HG02938 (cell line): Measurements from ENCODE around the gene NR6A1.
"Not testable (repeated sequence)": the region's sequence is repeated elsewhere in the genome, so short reads cannot be mapped to it uniquely, and the experiment has no call there.

Source experiments
- ATAC-seq: cut with Tn5 transposase; IDR thresholded peaks from one replicate; pipeline ENCODE4 v1.9.1; 2021; ENCODE audit warnings: mild to moderate bottlenecking, moderate library complexity; ENCODE audit not compliant: unreplicated experiment

Gene NR6A1

DNA sequence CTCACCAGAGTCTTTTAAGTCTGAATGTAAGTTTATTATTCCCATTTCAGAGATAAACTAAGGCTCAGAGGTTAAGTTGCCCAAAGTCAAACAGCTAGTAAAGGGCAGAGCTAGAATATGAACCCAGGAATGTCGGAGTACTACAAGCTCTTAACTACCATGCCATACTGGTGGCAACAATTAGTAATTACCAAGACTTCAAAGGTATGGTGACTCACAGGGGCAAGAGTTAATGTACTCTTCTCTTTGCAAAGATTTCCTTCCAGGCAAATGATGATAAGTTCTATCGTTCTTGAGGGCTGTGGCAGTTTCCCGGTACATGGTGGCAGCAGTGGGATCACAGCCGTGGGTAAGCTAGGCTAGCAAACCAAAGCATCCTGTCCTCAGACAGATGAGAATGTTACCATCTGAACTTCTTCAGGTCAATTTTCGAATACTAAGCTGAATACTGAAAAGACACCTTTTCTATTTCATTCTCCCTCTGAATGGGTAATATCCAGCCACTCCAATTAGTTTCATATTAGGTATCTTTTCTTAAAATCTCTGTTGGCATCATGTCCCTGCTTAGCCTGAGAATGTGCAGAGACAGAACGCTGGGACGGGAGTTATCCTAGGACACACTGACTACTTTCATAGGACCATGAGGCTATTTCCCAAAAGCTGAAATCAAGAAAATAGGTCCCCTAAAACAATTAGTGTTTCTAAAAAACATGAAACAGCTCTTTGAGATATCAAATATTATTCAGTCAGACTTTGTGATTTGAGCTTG lies 147.0 kb downstream of the NR6A1 start:
- no peak for ATAC-seq

DNA sequence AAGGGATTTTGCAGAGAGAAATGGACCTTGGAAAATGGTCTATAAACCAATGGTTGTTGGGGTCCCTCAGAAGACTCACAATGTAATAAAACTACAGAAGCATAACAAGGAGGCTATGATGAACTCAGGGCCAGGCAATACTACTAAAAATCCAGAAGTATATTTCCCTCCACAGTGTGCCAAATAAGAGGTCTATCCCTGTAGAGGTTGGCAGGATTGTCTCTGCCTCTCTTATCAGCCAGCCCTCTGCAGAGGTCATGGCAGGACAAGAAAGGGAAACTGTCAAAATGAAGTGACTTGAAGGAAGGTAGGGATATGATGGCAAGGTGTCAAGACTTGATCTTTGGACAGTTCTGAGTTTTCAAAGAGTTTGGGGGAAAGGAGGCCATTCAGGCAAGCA lies 148.2 kb downstream of the NR6A1 start:
- ATAC-seq: no peak

DNA sequence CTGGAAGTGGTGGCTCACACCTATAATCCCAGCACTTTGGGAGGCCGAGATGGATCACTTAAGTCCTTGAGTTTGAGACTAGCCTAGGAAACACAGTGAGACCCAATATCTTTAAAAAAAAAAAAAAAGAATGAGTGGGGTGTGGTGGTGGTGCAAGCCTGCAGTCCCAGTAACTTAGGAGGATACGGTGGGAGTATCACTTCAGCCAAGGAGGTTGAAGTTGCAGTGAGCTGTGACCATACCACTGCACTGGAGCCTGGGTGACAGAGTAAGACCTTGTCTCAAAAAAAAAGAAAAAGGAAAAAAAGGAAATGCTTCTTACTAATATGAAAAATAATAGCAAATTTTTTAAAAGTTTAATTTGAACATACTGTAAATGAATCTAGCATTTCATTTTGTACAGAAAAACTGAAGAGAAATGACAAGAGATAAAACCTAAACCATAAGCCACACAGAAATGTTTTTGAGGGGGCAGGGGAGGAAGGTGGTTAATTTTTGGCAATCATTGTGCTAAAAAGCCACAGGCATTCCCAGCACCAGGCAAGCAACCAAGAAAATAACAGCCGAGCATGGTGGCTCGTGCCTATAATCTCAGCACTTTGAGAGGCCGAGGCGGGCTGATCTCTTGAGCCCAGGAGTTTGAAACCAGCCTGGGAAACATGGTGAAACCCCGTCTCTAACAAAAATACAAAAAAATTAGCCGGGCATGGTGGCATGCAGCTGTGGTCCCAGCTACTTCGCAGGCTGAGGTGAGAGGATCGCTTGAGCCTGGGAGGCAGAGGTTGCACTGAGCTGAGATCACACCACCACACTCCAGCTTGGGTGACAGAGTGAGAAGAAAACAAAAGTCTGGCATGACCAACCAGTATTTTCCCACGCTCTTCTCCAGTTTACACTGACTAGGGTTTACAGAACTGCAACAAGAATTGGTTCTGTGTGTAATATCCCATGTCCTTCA lies 149.5 kb downstream of the NR6A1 start:
- ATAC-seq: no peak

DNA sequence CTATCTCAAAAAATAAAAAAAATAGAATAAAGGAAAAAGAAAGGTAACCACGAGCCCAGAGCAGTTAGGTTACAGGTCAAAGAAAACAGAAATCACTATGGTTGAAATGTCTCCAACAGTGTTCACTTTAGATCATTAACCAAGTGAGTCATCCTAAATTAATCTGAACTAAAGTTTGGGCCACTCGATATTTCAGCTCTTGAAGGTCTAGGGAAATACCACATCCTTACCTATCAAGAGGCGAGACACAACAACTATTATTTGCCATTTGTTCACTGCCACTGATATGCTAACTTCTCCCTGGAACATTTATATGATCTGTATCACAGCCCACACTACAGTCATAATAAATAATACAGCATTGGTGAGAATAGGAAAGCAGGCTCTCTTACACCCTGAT lies 152.6 kb downstream of the NR6A1 start:
- ATAC-seq: no peak

DNA sequence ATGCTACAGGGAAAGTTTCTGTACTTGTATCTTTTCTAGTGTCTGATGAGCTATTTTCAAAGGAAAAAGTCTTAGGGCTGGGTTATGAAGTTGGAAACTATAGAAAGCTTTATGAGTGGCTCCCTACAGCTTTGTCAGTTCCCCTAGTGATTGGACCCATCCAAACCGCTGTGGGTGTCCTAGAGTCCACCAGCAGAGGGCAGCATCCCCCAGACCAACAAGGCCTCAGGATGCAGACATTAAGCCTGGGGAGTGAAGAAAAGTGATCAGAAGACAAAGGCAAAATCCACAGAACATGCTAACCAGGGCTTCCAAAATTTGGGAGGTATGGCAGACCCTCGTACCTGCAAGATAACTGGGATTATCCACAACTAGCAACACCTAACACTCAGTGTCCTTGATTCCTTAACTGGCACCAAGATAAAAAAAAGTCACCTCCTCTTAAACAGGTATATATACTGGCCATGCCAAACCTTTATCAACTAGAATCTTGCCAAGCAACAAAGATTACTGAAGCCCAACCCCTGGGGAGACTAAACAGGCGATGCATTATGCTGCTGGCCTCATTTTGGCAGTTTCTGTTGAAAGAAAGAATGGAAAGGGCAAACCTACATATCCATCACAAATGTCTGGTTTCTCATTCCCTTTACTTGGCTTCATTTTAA lies 153.5 kb downstream of the NR6A1 start:
- no peak for ATAC-seq

DNA sequence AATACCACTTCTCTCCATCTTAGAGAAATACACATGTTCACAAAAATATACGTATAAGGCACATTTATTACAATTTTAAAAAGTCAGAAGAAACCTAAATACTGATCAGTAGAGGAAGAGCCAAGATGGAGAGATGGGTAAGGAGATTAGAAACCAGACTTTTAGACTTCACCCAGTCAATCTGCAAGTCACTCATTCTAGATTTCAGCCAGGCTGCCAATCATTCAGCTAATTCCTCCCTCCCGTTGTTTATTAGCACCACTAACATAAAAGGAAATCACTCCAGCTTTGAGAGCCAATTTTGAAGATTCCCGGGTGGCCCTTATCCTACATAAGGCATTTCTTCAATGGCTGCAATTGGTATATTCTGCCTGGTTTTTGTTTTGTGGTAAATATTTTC lies 154.2 kb downstream of the NR6A1 start:
- ATAC-seq: no peak

DNA sequence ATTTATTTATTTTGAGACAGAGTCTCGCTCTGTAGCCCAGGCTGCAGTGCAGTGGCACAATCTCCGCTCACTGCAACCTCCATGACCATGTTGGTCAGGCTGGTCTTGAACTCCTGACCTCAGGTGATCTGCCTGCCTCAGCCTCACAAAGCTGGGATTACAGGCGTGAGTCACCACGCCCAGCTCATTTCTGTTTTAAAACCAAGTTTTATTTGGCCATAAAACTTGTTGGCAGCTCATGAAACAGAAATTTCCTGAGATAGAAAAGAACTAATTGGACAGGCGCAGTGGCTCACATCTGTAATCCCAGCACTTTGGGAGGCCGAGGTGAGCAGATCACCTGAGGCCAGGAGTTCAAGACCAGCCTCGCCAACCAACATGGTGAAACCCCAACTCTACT lies 155.3 kb downstream of the NR6A1 start:
- ATAC-seq: not testable (repeated sequence)

DNA sequence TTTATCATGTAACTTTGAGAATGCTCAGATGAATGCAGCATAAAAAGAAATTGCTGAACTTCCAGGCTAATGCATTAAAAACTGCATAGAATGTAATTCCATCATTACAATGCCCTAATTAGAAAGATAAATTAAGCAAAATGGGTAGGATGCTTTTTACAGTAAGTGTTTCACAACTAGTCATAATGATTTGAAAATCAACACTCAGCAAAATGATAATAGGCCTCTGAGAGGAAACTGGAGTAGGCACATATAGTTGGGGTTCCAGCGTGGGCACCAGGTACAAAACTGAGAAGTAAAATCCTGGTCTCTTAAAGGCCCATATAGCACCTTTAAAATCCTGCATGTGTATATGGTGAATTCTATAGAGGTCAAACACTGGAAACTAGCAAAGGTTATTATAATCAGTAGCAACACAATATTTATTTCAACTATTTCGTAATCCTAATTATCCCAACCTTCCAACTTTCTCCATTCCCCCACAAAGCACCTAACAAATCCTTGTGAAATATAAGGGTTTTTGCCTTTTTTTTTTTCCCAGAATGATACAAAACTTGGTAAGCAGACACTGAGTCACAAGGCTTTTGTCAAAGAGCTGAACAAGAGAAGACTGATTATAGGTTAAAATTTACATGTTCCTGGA lies 155.9 kb downstream of the NR6A1 start:
- ATAC-seq: no peak

DNA sequence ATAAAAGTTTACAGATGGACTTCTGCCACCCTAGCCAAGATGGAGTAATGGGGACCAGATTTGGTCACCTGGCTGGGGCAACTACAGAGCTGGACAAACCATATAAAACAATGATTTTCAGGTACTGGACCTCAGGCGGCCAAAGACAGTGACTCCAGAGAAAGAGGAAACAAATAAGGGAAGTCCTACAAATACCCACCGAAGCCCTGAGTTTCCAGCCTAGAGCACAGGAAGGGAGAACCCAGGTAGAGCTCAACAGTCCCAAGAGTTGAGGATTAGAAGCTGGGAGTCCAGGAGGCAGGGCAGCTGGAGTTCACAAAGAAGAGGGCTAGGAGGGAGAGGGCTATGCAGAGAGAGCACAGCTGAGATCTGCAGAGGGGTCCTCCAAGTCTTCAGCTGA lies 157.3 kb downstream of the NR6A1 start:
- ATAC-seq: no peak

DNA sequence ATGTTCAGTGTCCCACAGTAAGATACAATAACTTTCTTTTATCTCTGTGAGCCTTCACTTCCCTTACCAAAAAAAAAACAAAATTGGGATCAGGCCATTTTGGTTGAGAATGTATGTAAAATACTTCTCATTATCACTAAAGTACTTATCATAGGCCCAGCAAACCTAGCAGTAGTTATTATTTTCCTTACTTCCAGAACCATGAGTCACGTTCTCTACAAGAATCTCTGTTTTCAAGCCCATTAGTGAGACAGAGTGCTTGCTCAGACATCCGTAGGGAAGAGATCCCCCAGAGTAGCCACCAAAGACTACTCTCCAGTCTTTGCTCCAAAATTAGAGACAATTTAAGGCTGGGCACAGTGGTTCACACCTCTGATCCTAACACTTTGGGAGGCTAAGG lies 160.0 kb downstream of the NR6A1 start:
- no peak for ATAC-seq

DNA sequence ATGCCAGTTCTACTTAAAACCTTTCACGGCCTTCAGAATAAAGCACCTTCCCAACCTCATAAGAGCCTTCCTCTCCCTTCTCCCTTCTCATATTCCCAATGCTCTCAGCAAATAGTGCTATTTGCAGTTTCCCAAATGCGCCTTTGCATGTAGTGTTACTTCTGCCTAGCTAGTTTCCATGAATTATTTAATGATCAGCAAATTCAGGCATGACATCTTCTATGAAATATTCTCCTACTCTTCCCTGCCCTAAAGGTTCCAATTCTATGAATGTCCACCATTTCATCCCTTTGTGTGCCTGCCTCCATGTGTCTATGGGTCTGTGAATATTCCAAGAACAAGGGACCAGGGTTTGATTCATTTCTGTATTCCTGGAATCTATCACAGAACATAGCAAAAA lies 165.1 kb downstream of the NR6A1 start:
- no peak for ATAC-seq

DNA sequence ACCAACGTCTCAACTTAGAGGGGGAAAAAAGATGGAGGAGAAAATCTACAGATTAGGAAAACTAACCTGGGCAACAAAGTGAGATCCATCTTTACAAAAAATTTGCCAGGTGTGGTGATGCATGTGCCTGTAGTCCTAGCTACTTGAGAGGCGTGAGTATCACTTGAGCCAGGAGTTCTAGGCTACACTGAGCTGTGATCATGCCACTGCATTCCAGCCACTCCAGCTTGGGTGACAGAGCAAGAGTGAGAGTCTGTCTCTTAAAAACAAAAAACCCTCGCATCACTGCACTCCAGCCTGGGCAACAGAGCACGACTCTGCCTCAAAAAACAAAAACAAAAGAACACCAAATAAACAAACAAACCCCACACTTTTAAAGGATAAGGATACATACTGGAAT lies 165.9 kb downstream of the NR6A1 start:
- ATAC-seq: no peak

DNA sequence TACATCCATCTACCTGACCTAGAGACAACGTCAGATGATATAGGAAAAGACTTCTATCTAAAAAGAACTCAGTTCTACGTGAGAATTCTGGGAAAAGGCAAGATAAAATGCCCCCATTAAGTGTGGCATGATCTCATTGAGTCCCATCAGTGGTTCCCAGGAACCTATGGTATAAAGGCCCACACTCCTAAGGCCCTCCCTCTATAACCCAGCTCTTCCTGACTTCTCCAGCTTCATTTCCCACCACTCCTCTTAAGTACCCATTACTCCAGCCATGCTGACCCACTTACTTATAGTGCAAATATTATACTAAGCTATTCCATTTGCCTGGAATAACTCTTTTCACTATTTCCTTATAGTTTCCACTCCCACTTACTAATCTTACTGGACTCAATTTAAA lies 168.5 kb downstream of the NR6A1 start:
- no peak for ATAC-seq

DNA sequence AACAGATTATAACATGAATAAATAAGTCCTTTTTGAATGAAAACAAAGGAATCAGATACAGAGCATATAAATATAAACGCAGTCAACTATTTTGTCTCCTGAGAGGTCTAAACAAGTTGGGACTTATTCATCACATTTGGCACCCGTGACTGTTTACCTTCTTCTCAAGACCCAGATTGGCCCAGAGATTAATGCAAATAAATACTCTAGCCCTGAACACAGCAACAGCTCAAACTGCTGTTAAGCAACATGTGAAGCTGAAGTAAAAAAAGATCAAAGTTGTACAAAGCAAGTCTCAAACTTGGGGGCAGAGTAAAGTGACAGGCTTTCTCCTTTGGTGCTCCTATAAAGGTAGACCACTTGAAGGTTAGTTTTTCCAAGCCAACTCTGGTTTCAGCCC lies 168.9 kb downstream of the NR6A1 start:
- ATAC-seq: no peak

DNA sequence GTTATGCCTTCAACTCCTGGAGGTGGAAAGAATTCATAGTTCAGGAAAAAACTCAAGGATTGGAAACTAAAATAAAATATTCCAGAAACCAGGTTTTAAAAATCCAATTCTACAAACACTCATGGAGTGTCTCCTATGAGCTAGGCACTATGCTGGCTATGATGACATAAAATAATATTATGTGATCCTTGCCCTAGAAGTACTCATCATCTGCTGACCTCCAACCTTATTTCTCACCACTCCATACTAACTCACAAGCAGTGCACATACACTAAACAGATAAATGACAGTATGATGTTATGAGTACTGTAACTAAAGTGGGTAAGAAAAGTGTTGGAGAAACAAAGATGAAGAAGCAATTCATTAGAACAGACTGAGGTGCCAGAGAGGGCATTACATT lies 170.7 kb downstream of the NR6A1 start:
- no peak for ATAC-seq

DNA sequence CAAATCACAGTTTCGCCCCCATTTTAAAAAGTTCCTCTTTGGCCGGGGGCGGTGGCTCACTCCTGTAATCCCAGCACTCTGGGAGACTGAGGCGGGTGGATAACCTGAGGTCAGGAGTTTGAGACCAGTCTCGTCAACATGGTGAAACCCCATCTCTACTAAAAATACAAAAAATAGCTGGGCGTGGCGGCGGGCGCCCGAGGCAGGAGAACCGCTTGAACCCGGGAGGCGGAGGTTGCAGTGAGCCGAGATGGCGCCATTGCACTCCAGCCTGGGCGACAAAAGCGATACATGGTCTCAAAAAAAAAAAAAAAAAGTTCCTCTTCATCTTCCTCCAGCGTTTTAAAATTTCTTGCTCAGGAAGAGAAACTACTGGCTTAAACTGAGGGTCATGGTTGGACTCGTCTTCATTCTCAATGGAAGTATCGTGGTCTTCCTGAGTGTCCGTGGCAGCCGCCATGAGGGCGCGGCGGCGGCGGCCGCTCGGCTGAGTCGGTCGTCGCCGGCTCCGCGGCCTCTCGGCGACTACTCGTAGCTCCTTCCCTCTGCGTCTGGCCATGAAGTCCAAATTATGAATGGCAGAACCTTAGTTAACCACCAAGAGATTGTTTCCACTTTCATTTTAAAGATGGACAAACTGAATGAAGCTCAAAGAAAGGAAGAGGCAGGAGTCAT lies 171.9 kb downstream of the NR6A1 start:
- ATAC-seq: no peak

DNA sequence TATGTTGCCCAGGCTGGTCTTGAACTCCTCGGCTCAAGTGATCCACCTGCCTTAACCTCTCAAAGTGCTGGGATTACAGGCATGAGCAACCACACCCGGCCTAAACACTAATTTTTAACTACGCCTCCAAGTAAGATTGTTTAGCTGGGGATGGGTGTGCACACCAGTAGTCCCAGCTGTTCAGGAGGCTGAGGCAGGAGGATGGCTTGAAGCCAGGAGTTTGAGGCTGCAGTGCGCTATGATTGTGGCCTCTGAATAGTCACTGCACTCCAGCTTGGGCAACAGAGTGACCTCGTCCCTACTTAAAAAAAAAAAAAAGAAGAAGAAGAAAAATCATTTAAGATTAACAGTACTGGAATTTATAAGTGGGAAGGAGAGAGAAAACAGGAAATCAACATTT lies 173.1 kb downstream of the NR6A1 start:
- no peak for ATAC-seq

DNA sequence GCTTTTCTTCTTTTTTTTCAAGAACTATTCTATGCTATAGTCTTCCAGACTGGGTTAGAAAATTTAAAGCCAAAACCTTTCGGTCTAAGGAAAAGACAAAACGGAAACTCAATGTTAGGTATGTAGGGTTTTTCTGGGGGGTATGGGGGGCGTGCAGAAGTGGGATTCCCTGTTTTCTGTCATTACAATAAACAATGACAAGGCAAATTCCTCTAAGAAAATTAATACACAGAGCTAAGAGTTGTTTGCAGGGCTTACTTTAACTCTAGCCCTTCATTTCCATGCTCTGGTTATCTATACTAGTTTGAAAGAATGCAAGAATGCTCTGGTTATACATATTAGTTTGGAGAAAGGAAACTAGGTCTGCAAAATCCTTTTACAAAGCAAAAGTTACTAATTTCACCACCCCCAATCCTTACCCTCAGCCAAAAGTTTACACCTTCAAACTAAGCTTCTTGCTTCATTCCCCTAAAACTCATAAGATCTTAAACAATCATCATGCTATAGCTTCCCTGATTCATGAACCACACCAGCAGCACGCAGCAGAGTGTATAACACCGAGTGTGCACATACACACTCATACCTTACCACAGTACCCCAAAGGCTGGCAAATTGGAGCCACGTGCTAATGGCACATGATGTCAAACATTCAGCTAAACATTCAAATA lies 174.8 kb downstream of the NR6A1 start:
- no peak for ATAC-seq

DNA sequence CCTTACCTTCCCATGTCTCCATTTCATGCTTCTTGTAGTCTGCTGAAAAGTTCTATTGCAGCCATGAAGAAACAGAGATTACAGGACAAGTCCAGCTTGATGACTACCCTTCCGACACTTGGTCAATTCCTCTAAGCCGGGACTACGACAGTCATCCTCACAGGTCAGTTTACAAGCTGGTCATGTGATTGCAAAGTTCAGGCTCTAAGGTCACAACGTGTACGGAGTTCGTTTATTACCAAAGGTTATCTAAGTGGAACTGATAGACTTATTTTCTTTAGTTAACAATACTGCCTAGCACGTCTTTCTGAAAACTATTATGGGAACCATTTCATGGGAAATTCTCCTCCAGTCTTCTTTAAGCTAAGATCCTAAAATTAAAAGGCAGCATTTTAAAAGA lies 175.4 kb downstream of the NR6A1 start:
- ATAC-seq: no peak

DNA sequence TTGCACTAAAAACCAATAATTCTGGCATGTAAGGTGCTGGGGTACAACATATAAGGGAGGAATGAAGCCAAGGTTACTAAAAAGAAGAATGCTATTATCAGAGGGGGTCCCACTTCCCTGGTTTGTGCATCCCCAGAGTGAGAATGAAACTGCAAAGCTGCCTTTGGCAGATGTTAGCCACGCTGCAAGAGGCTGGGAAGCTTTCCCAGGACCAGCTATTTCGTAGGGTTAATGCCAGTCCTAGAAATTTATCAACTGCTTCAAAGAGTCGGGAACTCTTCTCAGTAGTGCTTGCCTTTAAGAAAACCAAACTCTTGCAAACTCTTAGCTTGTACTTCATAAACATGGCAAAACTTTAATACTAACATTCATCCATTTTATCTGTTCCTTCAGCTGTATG lies 176.4 kb downstream of the NR6A1 start:
- no peak for ATAC-seq
